Measurements from ENCODE around the gene FAM114A1.

The FAM114A1 gene

GRCh38 chr4:38867478-38868058 lies at the start of gene FAM114A1:
Gene FAM114A1, plus strand, starts transcription at chr4:38867806. Its CDS starts 10,273 bp downstream, at chr4:38878079.
- DNase-seq (ENCODE audit: low spot score), result peak; percentile 61

- no peak for DNase-seq (ENCODE audit: low spot score)
Measured at GRCh38 chr4:38818441-38818976, 49.1 kb upstream of the FAM114A1 start.

GRCh38 chr4:38819569-38819968 lies 48.0 kb upstream of the FAM114A1 start:
- DNase-seq (ENCODE audit: low spot score), result no peak

- no peak for DNase-seq (ENCODE audit: low spot score)
Measured at GRCh38 chr4:38820329-38821061, 47.1 kb upstream of the FAM114A1 start.

GRCh38 chr4:38821739-38822138 lies 45.9 kb upstream of the FAM114A1 start:
- DNase-seq (ENCODE audit: low spot score), result no peak

GRCh38 chr4:38822748-38823303 lies 44.8 kb upstream of the FAM114A1 start:
- DNase-seq (ENCODE audit: low spot score), result no peak

- DNase-seq (ENCODE audit: low spot score), result no peak
Measured at GRCh38 chr4:38823766-38824165, 43.8 kb upstream of the FAM114A1 start.

GRCh38 chr4:38829237-38829636 lies 38.4 kb upstream of the FAM114A1 start:
- DNase-seq (ENCODE audit: low spot score), result no peak

GRCh38 chr4:38831653-38832052 lies 36.0 kb upstream of the FAM114A1 start:
- no peak for DNase-seq (ENCODE audit: low spot score)

- DNase-seq (ENCODE audit: low spot score), result no peak
Measured at GRCh38 chr4:38832206-38832605, 35.4 kb upstream of the FAM114A1 start.

GRCh38 chr4:38832624-38833528 lies 34.7 kb upstream of the FAM114A1 start:
- DNase-seq (ENCODE audit: low spot score), result no peak

GRCh38 chr4:38834570-38834969 lies 33.0 kb upstream of the FAM114A1 start:
- no peak for DNase-seq (ENCODE audit: low spot score)

- no peak for DNase-seq (ENCODE audit: low spot score)
Measured at GRCh38 chr4:38837334-38837733, 30.3 kb upstream of the FAM114A1 start.

- DNase-seq (ENCODE audit: low spot score), result no peak
Measured at GRCh38 chr4:38837849-38838248, 29.8 kb upstream of the FAM114A1 start.

- DNase-seq (ENCODE audit: low spot score), result no peak
Measured at GRCh38 chr4:38842994-38843393, 24.6 kb upstream of the FAM114A1 start.

GRCh38 chr4:38846015-38846414 lies 21.6 kb upstream of the FAM114A1 start:
- no peak for DNase-seq (ENCODE audit: low spot score)

GRCh38 chr4:38855466-38855865 lies 12.1 kb upstream of the FAM114A1 start:
- no peak for DNase-seq (ENCODE audit: low spot score)

- no peak for DNase-seq (ENCODE audit: low spot score)
Measured at GRCh38 chr4:38856046-38856445, 11.6 kb upstream of the FAM114A1 start.

GRCh38 chr4:38856524-38857337 lies 10.9 kb upstream of the FAM114A1 start, which contains the start of gene TLR6:
Gene TLR6, minus strand, starts transcription at chr4:38856817. Its CDS starts 27,344 bp downstream, at chr4:38829473.
- peak; percentile 60 for DNase-seq (ENCODE audit: low spot score)

GRCh38 chr4:38857354-38858096 lies 10.1 kb upstream of the FAM114A1 start:
- DNase-seq (ENCODE audit: low spot score), result peak; percentile 29

- no peak for DNase-seq (ENCODE audit: low spot score)
Measured at GRCh38 chr4:38858097-38858420, 9.5 kb upstream of the FAM114A1 start.
